ENCODE results near the gene CNPY3.
"Not testable (repeated sequence)": the region's sequence is repeated elsewhere in the genome, so short reads cannot be mapped to it uniquely, and the experiment has no call there.

CNPY3 gene

DNA sequence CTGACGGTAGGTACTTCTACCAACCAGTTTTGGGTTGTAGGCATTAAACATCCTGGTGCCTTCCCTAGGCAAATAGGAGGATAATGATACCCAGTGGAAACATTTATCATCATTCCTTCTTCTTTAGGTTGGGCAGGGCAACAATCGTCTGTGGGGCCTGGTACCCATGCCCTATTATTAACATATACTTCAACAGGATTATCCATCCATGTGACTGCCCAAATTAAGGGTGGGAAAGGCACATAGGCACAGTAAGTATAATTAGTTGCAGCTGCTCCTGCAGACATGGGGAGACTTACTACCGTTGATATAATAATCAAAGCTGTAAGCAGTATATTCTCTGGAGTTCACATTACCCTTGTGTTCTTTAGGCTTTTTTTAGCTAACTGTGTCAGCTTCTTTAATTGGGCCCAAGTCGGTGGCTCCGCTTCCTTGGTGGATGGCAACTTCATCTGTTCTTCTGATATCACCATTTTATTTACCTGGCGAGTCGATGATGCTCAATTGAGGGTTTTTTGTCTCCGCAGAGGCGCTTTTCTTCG, 33.0 kb upstream of the CNPY3 start:
- Histone ChIP-seq H3K9me3 (ENCODE audit: control insufficient read depth in 1 of 2, low read length in 2 of 2) (no peaks in the 10 kb centered on the region), H3K36me3 (ENCODE audit: control insufficient read depth in 1 of 2, insufficient read depth in 2 of 2, low read length in 2 of 2) (no peaks in the 10 kb centered on the region), H3K27me3 (ENCODE audit: control insufficient read depth in 1 of 2, insufficient read depth in 2 of 2, low read length in 2 of 2) (no peaks in the 10 kb centered on the region), H3K27ac (ENCODE audit: low read depth, low read length) (no peak overlapping the region), H3K4me1 (ENCODE audit: control insufficient read depth in 1 of 2, insufficient read depth in 2 of 2, low read length in 2 of 2) (peaks cover 0 to 2% of the 10 kb centered on the region in 2 donors), H3K4me3 (ENCODE audit: low read depth in 1 of 2, low read length in 2 of 2) (no peak overlapping the region), H3K9ac (ENCODE audit: low read depth in 1 of 2, low read length in 2 of 2) (no peak overlapping the region)

DNA sequence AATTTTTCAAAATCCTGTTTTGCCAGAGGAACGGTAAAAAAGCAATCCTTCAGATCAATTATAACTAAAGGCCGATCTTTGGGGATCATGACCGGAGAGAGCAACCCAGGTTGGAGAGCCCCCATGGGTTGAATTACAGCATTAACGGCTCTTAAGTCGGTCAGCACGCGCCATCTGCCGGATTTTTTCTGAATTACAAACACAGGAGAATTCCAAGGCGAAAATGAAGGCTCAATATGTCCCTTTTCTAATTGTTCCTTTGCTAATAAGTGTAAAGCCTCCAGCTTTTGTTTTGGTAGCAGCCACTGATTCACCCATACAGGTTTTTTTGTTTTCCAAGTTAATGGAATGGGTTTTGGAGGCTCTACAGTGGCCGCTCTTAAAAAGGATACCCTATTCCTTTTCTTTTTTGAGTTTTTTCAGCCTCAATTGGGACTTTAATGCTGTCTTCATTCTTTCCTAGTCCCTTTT, 30.4 kb upstream of the CNPY3 start:
- H3K4me3 ChIP-seq (ENCODE audit: low read depth in 1 of 2, low read length in 2 of 2) = no peak overlapping the region
- no peak overlapping the region for H3K9ac ChIP-seq (ENCODE audit: low read depth in 1 of 2, low read length in 2 of 2)
- H3K9me3 ChIP-seq (ENCODE audit: control insufficient read depth in 1 of 2, low read length in 2 of 2) = no peaks in the 10 kb centered on the region
- no peak overlapping the region for H3K27ac ChIP-seq (ENCODE audit: low read depth, low read length)
- peaks cover 0 to 5% of the 10 kb centered on the region in 2 donors for H3K4me1 ChIP-seq (ENCODE audit: control insufficient read depth in 1 of 2, insufficient read depth in 2 of 2, low read length in 2 of 2)
- H3K36me3 ChIP-seq (ENCODE audit: control insufficient read depth in 1 of 2, insufficient read depth in 2 of 2, low read length in 2 of 2) = no peaks in the 10 kb centered on the region
- H3K27me3 ChIP-seq (ENCODE audit: control insufficient read depth in 1 of 2, insufficient read depth in 2 of 2, low read length in 2 of 2) = no peaks in the 10 kb centered on the region

DNA sequence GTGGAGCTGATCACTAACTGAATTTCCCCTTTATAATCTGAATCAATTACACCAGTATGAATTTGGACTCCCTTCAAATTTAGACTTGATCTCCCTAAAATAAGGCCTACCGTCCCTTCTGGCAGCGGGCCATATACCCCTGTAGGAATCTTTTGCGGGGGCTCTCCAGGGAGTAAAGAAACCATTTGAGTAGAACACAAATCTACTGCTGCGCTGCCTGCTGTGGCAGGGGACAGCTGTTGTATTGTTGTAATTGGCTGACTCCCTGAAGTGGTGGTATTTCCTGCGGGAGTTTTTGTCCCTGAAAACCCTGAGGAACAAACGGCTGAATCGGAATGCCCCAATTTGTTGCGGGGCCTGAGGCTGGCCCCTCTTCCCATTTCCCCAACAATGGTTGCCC, 29.4 kb upstream of the CNPY3 start:
- no peak overlapping the region for H3K9ac ChIP-seq (ENCODE audit: low read depth in 1 of 2, low read length in 2 of 2)
- no peak overlapping the region for H3K4me3 ChIP-seq (ENCODE audit: low read depth in 1 of 2, low read length in 2 of 2)
- H3K27ac ChIP-seq (ENCODE audit: low read depth, low read length) = no peak overlapping the region
- H3K9me3 ChIP-seq (ENCODE audit: control insufficient read depth in 1 of 2, low read length in 2 of 2) = no peaks in the 10 kb centered on the region
- no peaks in the 10 kb centered on the region for H3K36me3 ChIP-seq (ENCODE audit: control insufficient read depth in 1 of 2, insufficient read depth in 2 of 2, low read length in 2 of 2)
- H3K27me3 ChIP-seq (ENCODE audit: control insufficient read depth in 1 of 2, insufficient read depth in 2 of 2, low read length in 2 of 2) = no peaks in the 10 kb centered on the region
- H3K4me1 ChIP-seq (ENCODE audit: control insufficient read depth in 1 of 2, insufficient read depth in 2 of 2, low read length in 2 of 2) = peaks cover 0 to 5% of the 10 kb centered on the region in 2 donors

DNA sequence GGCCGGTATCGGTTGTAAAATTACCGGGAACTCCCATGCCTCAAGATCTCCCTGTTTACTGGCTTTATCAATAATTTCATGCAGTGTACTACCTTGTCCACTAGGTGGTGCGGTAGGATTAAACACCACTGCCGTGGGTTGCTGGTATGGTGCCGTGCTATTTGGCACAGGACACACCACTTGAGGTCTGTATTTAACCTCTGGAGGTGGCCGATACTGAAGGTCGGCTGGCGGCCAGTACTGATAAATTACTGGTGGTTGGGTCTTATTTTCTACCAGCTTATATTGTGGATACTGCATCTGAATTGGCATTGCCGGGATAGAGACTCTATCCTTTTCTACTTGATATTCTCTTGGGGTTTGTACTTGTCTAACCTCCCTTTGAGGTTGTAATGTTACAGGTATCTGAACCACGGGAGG, 27.7 kb upstream of the CNPY3 start:
- no peak overlapping the region for H3K9ac ChIP-seq (ENCODE audit: low read depth in 1 of 2, low read length in 2 of 2)
- peak overlapping the region; percentile 10 to 23 for H3K4me3 ChIP-seq (ENCODE audit: low read depth in 1 of 2, low read length in 2 of 2)
- no peaks in the 10 kb centered on the region for H3K27me3 ChIP-seq (ENCODE audit: control insufficient read depth in 1 of 2, insufficient read depth in 2 of 2, low read length in 2 of 2)
- no peak overlapping the region for H3K27ac ChIP-seq (ENCODE audit: low read depth, low read length)
- H3K4me1 ChIP-seq (ENCODE audit: control insufficient read depth in 1 of 2, insufficient read depth in 2 of 2, low read length in 2 of 2) = peaks cover 0 to 5% of the 10 kb centered on the region in 2 donors
- no peaks in the 10 kb centered on the region for H3K9me3 ChIP-seq (ENCODE audit: control insufficient read depth in 1 of 2, low read length in 2 of 2)
- H3K36me3 ChIP-seq (ENCODE audit: control insufficient read depth in 1 of 2, insufficient read depth in 2 of 2, low read length in 2 of 2) = no peaks in the 10 kb centered on the region

DNA sequence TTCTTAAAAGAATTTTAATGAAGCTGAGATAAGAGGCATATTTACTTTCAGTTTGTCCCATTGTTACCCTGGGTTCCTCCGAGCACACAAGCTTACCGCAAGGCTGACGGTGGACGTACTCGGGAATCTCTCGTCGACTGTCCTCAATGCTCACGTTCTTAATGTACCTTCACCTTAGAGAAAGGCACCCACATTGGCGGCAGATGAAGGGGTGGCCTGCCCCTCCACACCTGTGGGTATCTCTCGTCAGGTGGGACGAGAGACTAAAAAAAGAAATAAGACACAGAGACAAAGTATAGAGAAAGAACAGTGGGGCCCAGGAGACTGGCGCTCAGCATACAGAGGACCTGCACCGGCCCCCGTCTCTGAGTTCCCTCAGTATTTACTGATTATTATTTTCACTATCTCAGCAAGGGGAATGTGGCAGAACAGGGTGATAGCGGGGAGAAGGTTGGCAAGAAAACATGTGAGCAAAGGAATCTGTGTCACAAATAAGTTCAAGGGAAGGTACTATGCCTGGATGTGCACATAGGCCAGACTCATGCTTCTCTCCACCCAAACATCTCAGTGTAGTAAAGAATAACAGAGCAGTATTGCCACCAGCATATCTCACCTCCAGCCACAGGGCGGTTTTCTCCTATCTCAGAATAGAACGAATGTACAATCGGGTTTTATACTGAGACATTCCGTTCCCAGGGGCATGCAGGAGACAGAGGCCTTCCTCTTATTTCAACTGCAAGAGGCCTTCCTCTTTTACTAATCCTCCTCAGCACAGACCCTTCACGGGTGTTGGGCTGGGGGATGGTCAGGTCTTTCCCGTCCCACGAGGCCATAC, 26.6 kb upstream of the CNPY3 start:
- H3K4me1 ChIP-seq (ENCODE audit: control insufficient read depth in 1 of 2, insufficient read depth in 2 of 2, low read length in 2 of 2); H3K27me3 ChIP-seq (ENCODE audit: control insufficient read depth in 1 of 2, insufficient read depth in 2 of 2, low read length in 2 of 2); H3K9me3 ChIP-seq (ENCODE audit: control insufficient read depth in 1 of 2, low read length in 2 of 2); H3K27ac ChIP-seq (ENCODE audit: low read depth, low read length); H3K36me3 ChIP-seq (ENCODE audit: control insufficient read depth in 1 of 2, insufficient read depth in 2 of 2, low read length in 2 of 2): not testable (repeated sequence)
- H3K9ac ChIP-seq (ENCODE audit: low read depth in 1 of 2, low read length in 2 of 2) = peak overlapping the region; percentile 2 to 44
- peak overlapping the region; percentile 25 to 43 for H3K4me3 ChIP-seq (ENCODE audit: low read depth in 1 of 2, low read length in 2 of 2)

DNA sequence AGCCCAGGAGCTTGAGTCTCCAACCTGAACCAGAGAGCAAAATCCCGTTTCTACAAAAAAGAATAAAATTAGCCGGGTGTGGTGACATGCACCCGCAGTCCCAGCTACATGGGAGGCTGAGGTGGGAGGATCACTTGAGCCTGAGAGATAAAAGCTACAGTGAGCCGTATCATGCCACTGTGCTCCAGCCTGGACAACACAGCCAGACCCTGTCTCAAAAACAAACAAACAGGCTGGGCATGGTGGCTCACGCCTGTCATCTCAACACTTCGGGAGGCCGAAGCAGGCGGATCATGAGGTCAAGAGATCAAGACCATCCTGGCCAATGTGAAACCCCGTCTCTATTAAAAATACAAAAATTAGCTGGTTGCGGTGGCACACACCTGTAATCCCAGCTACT, 24.8 kb upstream of the CNPY3 start:
- Histone ChIP-seq H3K9me3 (ENCODE audit: control insufficient read depth in 1 of 2, low read length in 2 of 2) (no peaks in the 10 kb centered on the region), H3K27me3 (ENCODE audit: control insufficient read depth in 1 of 2, insufficient read depth in 2 of 2, low read length in 2 of 2) (no peaks in the 10 kb centered on the region), H3K27ac (ENCODE audit: low read depth, low read length) (no peak overlapping the region), H3K4me1 (ENCODE audit: control insufficient read depth in 1 of 2, insufficient read depth in 2 of 2, low read length in 2 of 2) (peaks cover 0 to 5% of the 10 kb centered on the region in 2 donors), H3K9ac (ENCODE audit: low read depth in 1 of 2, low read length in 2 of 2) (no peak overlapping the region), H3K4me3 (ENCODE audit: low read depth in 1 of 2, low read length in 2 of 2) (no peak overlapping the region), H3K36me3 (ENCODE audit: control insufficient read depth in 1 of 2, insufficient read depth in 2 of 2, low read length in 2 of 2) (no peaks in the 10 kb centered on the region)

DNA sequence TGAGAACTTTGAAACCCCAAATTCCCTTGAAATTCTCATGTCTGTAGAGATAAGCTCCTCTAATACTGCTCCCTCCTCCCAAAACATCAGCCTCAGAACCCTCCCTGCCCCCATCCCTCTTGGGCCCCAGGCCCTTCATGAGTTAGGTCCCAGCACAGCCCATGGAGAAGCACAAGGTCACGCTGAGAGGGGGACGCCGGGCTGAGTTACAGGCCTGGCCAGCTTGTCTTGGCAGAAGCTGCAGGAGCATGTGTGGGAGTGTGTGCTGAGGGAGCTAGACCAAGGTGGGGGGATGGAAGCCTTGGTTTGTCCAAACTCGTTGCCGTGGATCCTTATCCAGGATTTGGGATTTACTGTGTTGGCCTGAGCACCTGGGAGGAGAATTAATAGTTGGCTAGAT, 21.9 kb upstream of the CNPY3 start:
- Histone ChIP-seq H3K9me3 (ENCODE audit: control insufficient read depth in 1 of 2, low read length in 2 of 2) (no peaks in the 10 kb centered on the region), H3K9ac (ENCODE audit: low read depth in 1 of 2, low read length in 2 of 2) (no peak overlapping the region), H3K4me3 (ENCODE audit: low read depth in 1 of 2, low read length in 2 of 2) (no peak overlapping the region), H3K36me3 (ENCODE audit: control insufficient read depth in 1 of 2, insufficient read depth in 2 of 2, low read length in 2 of 2) (no peaks in the 10 kb centered on the region), H3K27me3 (ENCODE audit: control insufficient read depth in 1 of 2, insufficient read depth in 2 of 2, low read length in 2 of 2) (no peaks in the 10 kb centered on the region), H3K4me1 (ENCODE audit: control insufficient read depth in 1 of 2, insufficient read depth in 2 of 2, low read length in 2 of 2) (no peaks in the 10 kb centered on the region), H3K27ac (ENCODE audit: low read depth, low read length) (no peak overlapping the region)

DNA sequence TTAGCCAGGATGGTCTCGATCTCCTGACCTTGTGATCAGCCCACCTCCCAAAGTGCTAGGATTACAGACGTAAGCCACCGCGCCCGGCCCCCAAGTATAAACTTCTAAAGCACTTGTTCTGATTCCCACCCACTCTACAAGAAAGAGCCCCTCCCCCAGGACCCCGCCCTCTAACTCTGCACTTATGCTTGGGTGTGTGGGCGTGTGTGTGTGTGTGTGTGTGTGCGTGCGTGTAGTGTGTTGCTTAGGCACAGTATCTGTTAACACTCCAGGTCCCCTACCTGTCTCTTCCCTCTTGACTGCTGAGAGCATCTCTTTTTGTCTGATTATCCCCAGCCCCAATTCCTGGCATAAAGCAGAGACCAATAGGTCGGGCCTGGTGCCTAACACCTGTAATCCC, 19.4 kb upstream of the CNPY3 start:
- no peaks in the 10 kb centered on the region for H3K36me3 ChIP-seq (ENCODE audit: control insufficient read depth in 1 of 2, insufficient read depth in 2 of 2, low read length in 2 of 2)
- H3K4me1 ChIP-seq (ENCODE audit: control insufficient read depth in 1 of 2, insufficient read depth in 2 of 2, low read length in 2 of 2) = no peaks in the 10 kb centered on the region
- H3K9ac ChIP-seq (ENCODE audit: low read depth in 1 of 2, low read length in 2 of 2) = no peak overlapping the region
- no peak overlapping the region for H3K4me3 ChIP-seq (ENCODE audit: low read depth in 1 of 2, low read length in 2 of 2)
- H3K9me3 ChIP-seq (ENCODE audit: control insufficient read depth in 1 of 2, low read length in 2 of 2) = no peaks in the 10 kb centered on the region
- no peaks in the 10 kb centered on the region for H3K27me3 ChIP-seq (ENCODE audit: control insufficient read depth in 1 of 2, insufficient read depth in 2 of 2, low read length in 2 of 2)
- H3K27ac ChIP-seq (ENCODE audit: low read depth, low read length) = no peak overlapping the region

DNA sequence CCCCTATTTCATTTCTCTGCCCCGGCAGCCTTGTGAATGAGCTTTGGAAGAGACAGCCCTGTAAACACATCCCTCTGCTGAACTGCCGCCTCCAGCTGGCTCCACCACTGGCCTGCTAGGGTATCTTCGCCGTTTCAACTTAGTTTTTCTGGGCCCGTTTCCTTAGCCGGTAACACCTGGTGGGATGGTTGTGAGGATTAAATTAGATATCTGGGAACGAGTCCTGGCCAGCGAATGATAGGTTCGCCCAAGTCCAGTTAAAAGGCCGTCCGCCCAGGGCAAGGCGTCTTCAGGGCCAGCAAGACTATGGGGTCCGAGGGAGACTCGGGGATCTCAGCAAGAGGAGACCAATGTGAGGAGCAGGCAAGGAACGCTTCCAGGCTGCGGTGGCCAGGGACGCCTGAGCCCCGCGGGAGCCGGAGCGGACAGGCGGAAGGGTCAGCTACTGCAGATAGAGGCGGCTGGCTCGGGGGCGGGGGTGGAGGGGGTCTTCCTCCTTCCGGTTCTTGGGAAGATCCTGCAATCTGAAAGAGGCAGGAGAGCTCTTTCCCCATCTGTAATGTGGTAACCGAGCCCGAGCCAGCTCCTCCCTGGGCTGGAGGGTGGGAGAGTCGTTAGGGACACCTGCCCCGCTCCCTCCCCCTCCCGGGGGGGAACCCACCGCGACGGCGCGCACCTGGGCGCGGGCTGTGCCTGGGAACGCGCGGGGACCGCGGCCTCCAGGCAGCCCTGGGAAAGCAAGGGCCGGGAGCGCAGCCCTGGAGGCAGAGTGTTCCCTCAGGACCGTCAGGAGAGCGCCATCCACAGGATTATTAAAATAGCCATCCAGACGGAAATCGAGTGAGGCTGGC, 17.9 kb upstream of the CNPY3 start:
- Histone ChIP-seq H3K9ac (ENCODE audit: low read depth in 1 of 2, low read length in 2 of 2) (no peak overlapping the region), H3K4me1 (ENCODE audit: control insufficient read depth in 1 of 2, insufficient read depth in 2 of 2, low read length in 2 of 2) (no peaks in the 10 kb centered on the region), H3K4me3 (ENCODE audit: low read depth in 1 of 2, low read length in 2 of 2) (peak overlapping the region in 1 of 2 donors; percentile 43), H3K27ac (ENCODE audit: low read depth, low read length) (no peak overlapping the region), H3K9me3 (ENCODE audit: control insufficient read depth in 1 of 2, low read length in 2 of 2) (no peaks in the 10 kb centered on the region), H3K36me3 (ENCODE audit: control insufficient read depth in 1 of 2, insufficient read depth in 2 of 2, low read length in 2 of 2) (no peaks in the 10 kb centered on the region), H3K27me3 (ENCODE audit: control insufficient read depth in 1 of 2, insufficient read depth in 2 of 2, low read length in 2 of 2) (no peaks in the 10 kb centered on the region)

DNA sequence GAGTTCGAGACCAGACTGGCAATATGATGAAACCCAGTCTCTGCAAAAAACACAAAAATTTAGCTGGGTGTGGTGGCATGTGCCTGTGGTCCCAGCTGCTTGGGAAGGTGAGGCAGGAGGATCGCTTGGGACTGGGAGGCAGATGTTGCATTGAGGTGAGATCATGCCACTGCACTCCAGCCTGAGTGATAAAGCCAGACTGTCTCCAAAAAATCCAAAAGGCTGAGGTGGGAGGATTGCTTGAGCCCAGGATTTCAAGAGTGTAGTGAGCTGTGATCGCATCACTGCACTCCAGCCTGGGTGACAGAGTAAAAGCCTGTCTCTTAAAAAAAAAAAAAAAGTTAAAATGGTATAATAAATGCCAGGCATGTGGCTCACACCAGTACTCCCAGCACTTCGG, 14.7 kb upstream of the CNPY3 start:
- H3K4me3 ChIP-seq (ENCODE audit: low read depth in 1 of 2, low read length in 2 of 2) = no peak overlapping the region
- H3K36me3 ChIP-seq (ENCODE audit: control insufficient read depth in 1 of 2, insufficient read depth in 2 of 2, low read length in 2 of 2) = no peaks in the 10 kb centered on the region
- H3K27me3 ChIP-seq (ENCODE audit: control insufficient read depth in 1 of 2, insufficient read depth in 2 of 2, low read length in 2 of 2) = no peaks in the 10 kb centered on the region
- H3K9ac ChIP-seq (ENCODE audit: low read depth in 1 of 2, low read length in 2 of 2) = no peak overlapping the region
- no peak overlapping the region for H3K27ac ChIP-seq (ENCODE audit: low read depth, low read length)
- no peaks in the 10 kb centered on the region for H3K9me3 ChIP-seq (ENCODE audit: control insufficient read depth in 1 of 2, low read length in 2 of 2)
- H3K4me1 ChIP-seq (ENCODE audit: control insufficient read depth in 1 of 2, insufficient read depth in 2 of 2, low read length in 2 of 2) = no peaks in the 10 kb centered on the region

Measured in duodenal mucosa (tissue), 2 donors.